8988T (cell line): ENCODE results near the gene CLN5.
"Not testable (repeated sequence)": the region's sequence is repeated elsewhere in the genome, so short reads cannot be mapped to it uniquely, and the experiment has no call there.

ENCODE experiments used
- DNase-seq: peaks from one replicate; pipeline ENCODE4 v3.0.0; 2011

CLN5 gene

DNA sequence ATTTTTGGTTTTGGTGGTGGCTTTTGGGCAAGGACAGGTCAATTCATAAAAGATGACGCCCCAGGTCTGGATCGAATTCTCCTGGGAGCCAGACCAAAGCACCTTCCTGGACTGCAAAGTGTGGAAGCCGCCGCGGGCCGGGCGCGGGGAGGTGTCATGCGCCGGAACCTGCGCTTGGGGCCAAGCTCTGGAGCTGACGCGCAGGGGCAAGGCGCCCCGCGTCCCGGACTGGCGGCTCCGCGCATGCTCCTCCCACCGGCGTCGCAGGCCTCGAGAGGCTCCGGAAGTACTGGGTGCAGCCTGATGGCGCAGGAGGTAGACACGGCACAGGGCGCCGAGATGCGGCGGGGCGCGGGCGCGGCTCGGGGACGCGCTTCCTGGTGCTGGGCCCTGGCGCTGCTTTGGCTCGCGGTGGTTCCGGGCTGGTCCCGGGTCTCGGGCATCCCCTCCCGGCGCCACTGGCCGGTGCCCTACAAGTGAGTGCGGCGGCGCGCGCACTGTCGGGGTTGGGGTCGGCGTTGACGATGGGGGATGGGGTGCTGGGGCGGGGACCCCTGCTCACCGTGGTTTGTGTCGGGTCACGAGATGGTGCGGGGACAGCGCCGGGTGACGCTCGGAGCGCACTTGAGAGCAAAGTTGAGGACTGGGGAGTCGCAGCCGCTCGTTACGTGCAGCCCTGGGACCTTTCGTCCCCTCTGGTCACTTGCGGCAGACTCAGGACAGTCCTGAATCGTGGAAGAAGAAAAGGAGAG is at the start of gene CLN5:
Gene CLN5, plus strand, starts transcription at position 286 of the 752 bp plus-strand sequence. Its CDS starts 18 bp downstream, at position 304.
- peak; percentile 76 for DNase-seq

DNA sequence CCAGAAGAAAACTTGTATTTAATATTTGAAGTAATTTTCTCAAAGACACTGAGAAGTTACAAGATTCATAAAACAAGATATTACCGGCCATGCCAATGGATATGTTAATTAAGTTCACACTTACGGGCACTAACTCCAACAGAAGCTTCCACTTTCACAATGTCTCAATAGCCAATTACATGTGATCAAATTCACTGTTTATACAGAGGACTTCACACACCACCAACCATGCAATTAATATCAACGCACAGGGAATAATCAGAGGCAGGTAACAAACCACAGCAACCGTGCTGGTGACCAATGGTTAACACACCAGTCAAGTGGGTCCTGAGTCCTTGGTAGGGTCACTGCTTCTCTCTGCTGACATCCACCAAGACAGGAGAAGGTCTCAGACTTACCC is 49.5 kb upstream of the CLN5 start:
- DNase-seq, result no peak

- DNase-seq, result no peak
These were observed 48.2 kb upstream of the CLN5 start for GRCh38 chr13:76943646-76944045.

GRCh38 chr13:76944456-76944855 is 47.4 kb upstream of the CLN5 start:
- DNase-seq, result no peak

DNA sequence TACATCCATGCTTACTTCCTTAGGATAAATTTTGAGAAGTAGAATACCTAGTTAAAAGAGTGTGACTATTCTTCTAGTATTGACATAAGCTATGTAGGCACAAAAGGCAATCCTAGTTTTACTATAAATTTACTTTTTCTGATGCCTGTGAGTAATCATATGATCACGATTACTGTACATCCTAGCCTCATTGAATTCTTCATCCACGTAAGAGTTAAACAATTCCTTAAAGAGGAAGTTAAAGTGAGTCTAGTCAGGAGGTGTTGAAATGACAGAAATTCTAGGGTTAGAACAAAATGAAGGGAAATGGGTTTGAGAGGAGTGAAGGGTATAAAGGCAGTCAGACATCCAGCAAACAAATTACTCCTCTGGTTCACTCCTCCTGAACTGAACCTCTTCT is 43.7 kb upstream of the CLN5 start, which contains the start of gene ACOD1:
Gene ACOD1, plus strand, starts transcription at position 363 of the 400 bp plus-strand sequence. CDS start 48 bp downstream, outside the sequence.
- DNase-seq, result no peak

DNA sequence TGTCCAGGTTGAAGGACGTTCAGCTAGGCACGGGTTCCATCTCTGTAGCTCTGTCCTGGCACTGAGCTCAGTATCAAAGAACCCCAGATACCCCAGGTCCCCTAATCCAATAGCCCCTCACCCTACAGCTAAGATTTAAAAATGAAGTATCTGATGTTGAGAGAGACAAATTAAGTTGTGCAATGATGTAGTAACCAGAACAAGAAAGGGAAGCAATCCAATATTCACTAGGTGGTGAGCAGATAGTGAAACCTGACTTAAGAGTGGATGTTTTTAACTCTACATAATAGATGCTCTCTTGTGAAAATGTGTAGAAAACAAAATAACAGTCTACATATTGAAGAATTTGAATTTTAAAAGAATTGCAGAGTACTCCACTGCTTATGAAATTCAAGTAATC is 41.8 kb upstream of the CLN5 start:
- no peak for DNase-seq

DNA sequence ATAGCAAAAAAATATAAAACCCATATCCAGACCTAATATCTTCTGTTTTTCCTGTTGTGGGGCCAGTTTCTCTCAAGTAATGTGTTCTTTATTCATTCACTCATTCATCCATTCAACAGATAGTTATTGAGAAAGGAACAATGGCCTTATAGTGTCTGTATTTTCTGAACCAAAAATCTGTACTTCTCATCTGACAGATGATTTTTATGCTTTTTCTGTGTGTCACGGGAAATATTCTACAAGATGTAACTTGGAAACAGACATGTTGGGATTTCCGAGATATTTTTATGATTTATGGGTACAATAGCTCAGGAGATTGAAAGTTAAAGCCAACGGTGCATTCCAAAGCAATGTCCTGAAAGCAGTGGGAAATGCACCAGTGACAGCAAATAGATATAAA is 37.9 kb upstream of the CLN5 start:
- no peak for DNase-seq

GRCh38 chr13:76954538-76954937 is 37.3 kb upstream of the CLN5 start:
- DNase-seq, result no peak

- DNase-seq, result no peak
These were observed 36.7 kb upstream of the CLN5 start for GRCh38 chr13:76955193-76955592.

- DNase-seq, result no peak
These were observed 36.2 kb upstream of the CLN5 start for GRCh38 chr13:76955661-76956060.

- DNase-seq, result no peak
These were observed 32.9 kb upstream of the CLN5 start for GRCh38 chr13:76958841-76959432.

- DNase-seq, result not testable (repeated sequence)
These were observed 32.1 kb upstream of the CLN5 start for GRCh38 chr13:76959734-76960133.

- DNase-seq, result no peak
These were observed 26.0 kb upstream of the CLN5 start for GRCh38 chr13:76965759-76966421.

DNA sequence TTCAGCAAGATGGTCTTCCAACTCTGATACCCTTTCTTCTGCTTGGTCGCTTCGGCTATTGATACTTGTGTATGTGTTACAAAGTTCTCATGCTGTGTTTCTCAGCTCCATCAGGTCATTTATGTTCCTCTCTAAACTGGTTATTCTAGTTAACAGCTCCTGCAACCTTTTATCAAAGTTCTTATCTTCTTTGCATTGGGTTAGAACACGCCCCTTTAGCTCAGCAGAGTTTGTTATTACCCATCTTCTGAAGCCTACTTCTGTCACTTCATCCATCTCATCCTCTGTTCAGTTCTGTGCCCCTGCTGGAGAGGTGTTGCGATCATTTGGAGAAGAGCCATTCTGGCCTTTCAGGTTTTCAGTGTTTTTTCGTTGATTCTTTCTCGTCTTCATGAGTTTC is 24.9 kb upstream of the CLN5 start:
- DNase-seq, result no peak

DNA sequence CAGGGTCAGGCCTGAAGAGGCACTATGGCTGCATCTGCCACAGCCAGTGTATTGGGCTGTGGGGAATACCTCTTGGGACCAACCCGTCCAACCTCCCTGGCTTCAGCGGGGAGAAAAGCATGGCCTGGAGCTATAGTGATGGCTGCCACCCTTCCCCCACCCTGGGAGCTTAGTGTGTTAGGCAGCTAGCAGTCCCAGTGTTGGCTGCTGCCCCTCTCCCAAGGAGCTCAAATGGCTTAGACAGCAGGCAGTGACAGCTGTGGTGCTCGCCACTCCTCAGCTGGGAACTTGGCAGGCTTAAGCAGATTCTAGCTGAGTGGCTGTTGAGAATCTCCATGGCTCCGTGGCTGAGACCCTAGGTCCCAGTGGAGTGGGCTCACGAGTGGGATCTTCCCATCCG is 23.8 kb upstream of the CLN5 start:
- DNase-seq, result no peak

DNA sequence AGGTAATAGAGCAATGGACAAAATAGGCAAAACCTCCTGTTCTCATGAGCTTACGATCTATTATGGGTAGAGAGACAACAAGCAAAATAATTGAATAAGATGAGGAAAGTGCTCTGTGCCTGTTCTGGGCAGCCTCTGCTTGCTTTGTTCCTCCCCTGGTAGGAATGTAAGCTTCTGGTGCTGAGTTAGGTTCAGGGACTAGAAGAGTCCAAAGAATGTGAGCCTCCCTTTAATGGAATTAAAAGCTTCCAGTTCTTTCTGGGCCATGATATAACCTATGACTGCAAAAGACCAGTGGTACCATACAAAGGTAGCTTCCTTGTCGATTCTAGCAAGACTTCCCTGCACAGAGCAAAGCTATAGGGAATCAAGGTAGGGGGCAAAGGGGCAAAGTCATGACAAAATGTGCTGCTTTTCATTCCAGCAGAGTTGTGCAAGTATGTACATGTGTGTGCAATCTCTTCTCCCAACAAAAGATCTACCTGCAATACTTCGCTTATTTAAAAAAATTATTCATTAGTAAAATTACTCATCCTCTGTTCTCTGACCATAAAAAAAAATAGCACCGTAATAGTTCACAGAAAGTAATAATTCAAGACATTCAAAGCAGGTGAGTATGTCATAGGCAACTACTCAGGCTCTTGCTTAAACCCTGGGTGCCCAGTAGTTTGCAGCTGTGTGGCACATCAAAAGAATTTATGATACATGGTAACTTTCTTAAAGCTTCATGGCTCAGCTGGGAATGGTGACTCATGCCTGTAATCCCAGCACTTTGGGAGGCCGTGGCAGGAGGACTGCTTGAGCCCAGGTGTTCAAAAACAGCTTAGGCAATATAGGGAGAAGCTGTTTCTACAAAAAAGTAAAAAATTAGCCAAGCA is 22.2 kb upstream of the CLN5 start:
- no peak for DNase-seq

- no peak for DNase-seq
These were observed 20.7 kb upstream of the CLN5 start for GRCh38 chr13:76971215-76971614.

DNA sequence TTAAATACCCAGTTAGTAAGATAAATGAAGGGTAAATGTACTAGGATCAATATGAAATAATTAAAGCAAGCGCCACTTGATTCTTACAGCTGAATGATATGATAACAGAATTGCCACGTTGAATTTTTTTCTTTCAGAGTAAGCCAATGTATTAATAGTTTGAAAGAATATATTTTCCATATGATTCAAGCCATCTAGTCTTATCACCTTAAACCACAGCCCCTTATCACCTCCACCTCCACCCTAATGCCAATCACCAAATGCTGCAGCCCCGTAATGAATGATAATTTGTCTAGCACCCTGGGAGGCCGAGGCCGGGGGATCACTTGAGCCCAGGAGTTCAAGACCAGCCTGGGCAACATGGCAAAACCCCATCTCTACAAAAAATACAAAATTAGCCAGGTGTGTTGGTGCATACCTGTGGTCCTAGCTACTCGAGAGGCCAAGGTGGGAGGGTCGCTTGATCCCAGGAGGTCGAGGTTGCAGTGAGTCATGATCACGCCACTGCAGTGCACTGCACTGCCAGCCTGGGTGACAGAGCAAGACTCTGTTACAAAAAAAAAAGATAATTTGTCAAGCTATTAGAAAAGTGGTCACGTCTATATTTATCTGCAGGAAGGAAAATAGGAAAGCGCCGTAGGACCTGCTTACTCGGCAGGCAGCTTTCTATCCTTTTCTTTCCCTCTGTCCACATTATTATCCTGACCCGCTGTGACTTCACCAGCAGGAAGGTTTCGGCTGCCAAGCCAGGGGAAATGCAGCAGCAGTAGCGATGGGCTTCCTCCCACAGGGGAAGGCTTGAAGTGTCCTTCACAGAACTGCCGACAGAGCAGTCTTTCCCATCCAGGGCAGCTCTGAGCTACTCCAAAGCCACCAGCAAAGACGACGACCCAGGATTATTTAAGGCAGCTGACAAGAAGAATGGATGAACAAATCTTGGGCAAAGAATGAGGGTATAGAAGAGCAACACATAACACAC is 19.7 kb upstream of the CLN5 start:
- DNase-seq, result no peak

GRCh38 chr13:76973920-76974617 is 17.8 kb upstream of the CLN5 start:
- no peak for DNase-seq

- DNase-seq, result no peak
These were observed 17.3 kb upstream of the CLN5 start for GRCh38 chr13:76974618-76974975.

DNA sequence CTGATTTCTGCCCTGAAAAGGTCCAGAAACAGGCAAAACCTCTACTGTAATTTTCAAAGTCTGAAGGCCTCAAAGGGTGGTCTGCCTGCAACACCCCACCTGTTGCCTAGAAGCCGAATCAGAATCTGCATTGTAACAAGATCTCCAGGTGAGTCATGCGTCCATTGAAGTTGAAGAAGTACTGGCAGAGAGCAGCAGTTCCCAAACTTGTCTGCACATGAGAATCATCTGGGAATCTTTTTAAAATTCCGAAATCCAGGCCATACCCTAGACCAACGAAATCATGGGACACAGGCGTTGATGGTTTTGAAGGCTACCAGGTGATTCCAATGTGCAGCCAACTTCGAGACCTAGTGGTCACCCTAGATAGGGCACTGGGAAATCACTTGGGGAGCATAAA is 16.0 kb upstream of the CLN5 start:
- no peak for DNase-seq
